Measurements from ENCODE around the gene UBA1. TPM values are rescaled to one million over a fixed set of nuclear protein-coding genes. Genes with fewer than 3 reads are reported as not detected.
A peak's percentile ranks its signal among the peaks of the same experiment; 100 is the strongest.

UBA1 gene
- polyA plus RNA-seq, 2 of the 4 experiments (the other 2 are of a cell fraction) = 160 to 192 TPM

- H3K27ac ChIP-seq = no peak overlapping the region
- ATAC-seq (peak in 1 of 2 experiments; percentile 15; a peak in 1 of 6 replicates), DNase-seq (ENCODE audit: low read depth in 1 of 2, low spot score in 1 of 2) (no peak), FAIRE-seq (no peak)
- ChIA-PET CTCF (interaction anchor here (0.6 to 0.7 kb wide), 2 partner anchors 14 to 41 kb away, joined by 3 read pairs; no protein-coding TSS in a partner anchor), POLR2A (interaction anchor here (0.9 kb wide), 1 partner anchor 14 kb away, joined by 4 read pairs; no protein-coding TSS in a partner anchor)
- no peaks in the 10 kb centered on the region for H3K9me3 ChIP-seq
- TF ChIP-seq KDM5A (IDR thresholded peaks at IDR 0.05) (no peak), RFX5 (IDR thresholded peaks at IDR 0.05) (no peak), ZNF302 (CRISPR knock-in tag; IDR thresholded peaks at IDR 0.05) (no peak), MYC (IDR thresholded peaks at IDR 0.05; ENCODE audit: borderline replicate concordance, low read length) (no peak), FOXS1 (CRISPR knock-in tag; IDR thresholded peaks at IDR 0.05) (no peak), ATOH8 (CRISPR knock-in tag; IDR thresholded peaks at IDR 0.05; ENCODE audit: low read depth) (no peak), RCOR1 (IDR thresholded peaks at IDR 0.05; ENCODE audit: low read depth, low read length) (no peak), RAD21 (conservative IDR thresholded peaks at IDR 0.05 in 1 of 2, IDR thresholded peaks at IDR 0.05 in 1 of 2) (no peak), CHD4 (IDR thresholded peaks at IDR 0.05; ENCODE audit: borderline replicate concordance) (no peak), NR3C1 (IDR thresholded peaks at IDR 0.05) (no peak), JUNB (IDR thresholded peaks at IDR 0.05) (no peak), CBX8 (IDR thresholded peaks at IDR 0.05) (no peak)
- H3K4me2 ChIP-seq = no peak overlapping the region
- 82% methylated on average over 15 of the region's 23 CpGs for WGBS (ENCODE audit: missing lambda C conversion rate)
- H3K4me1 ChIP-seq = no peaks in the 10 kb centered on the region
- H3K4me3 ChIP-seq = no peak overlapping the region
These were observed 53.8 kb downstream of the UBA1 start for GRCh38 chrX:47247206-47247998.

GRCh38 chrX:47247999-47248320 lies 54.3 kb downstream of the UBA1 start:
- FAIRE-seq (no peak), ATAC-seq (no peak), DNase-seq (ENCODE audit: low read depth in 1 of 2, low spot score in 1 of 2) (no peak)
- ChIA-PET CTCF (interaction anchor here (0.7 kb wide), 1 partner anchor 14 kb away, joined by 3 read pairs; no protein-coding TSS in a partner anchor), POLR2A (no interaction called here)
- Histone ChIP-seq H3K4me2 (no peak overlapping the region), H3K27ac (no peak overlapping the region), H3K4me1 (no peaks in the 10 kb centered on the region), H3K4me3 (no peak overlapping the region), H3K9me3 (no peaks in the 10 kb centered on the region)
- WGBS (ENCODE audit: missing lambda C conversion rate) = 88% methylated on average over 13 of the region's 13 CpGs
- TF ChIP-seq CBX8 (IDR thresholded peaks at IDR 0.05) (no peak), ESRRA (IDR thresholded peaks at IDR 0.05; ENCODE audit: borderline replicate concordance, low read length) (no peak), FOSL2 (IDR thresholded peaks at IDR 0.05) (no peak), FOSL2 (CRISPR knock-in tag; IDR thresholded peaks at IDR 0.05) (no peak), TP53 (CRISPR knock-in tag; IDR thresholded peaks at IDR 0.05) (no peak), NPAS2 (CRISPR knock-in tag; IDR thresholded peaks at IDR 0.05; ENCODE audit: borderline replicate concordance) (no peak), ELK1 (IDR thresholded peaks at IDR 0.05; ENCODE audit: low read depth, low read length) (no peak), E2F6 (IDR thresholded peaks at IDR 0.05; ENCODE audit: borderline replicate concordance, low read depth) (no peak), POLR2A (IDR thresholded peaks at IDR 0.05; ENCODE audit: low read length) (no peak), CHD4 (IDR thresholded peaks at IDR 0.05; ENCODE audit: borderline replicate concordance) (no peak), ZC3H11A (IDR thresholded peaks at IDR 0.05) (no peak), GATA3 (IDR thresholded peaks at IDR 0.05; ENCODE audit: borderline replicate concordance) (no peak), MYC (IDR thresholded peaks at IDR 0.05; ENCODE audit: borderline replicate concordance, low read length) (no peak), ZSCAN20 (CRISPR knock-in tag; IDR thresholded peaks at IDR 0.05) (no peak), TFCP2L1 (CRISPR knock-in tag; IDR thresholded peaks at IDR 0.05) (no peak), HOXA7 (CRISPR knock-in tag; IDR thresholded peaks at IDR 0.05) (no peak), NR3C1 (IDR thresholded peaks at IDR 0.05) (no peak), RNF2 (IDR thresholded peaks at IDR 0.05; ENCODE audit: borderline replicate concordance, low read depth) (no peak)

Data from A549 (cell line).